CD1c-positive myeloid dendritic cell (primary cell): Measurements from ENCODE around the gene METTL1.
"Not testable (repeated sequence)": the region's sequence is repeated elsewhere in the genome, so short reads cannot be mapped to it uniquely, and the experiment has no call there.

Experiments used
- DNase-seq: peaks from one replicate; pipeline ENCODE4 v3.0.0-alpha.2; 2016; ENCODE audit errors: extremely low spot score

METTL1 gene

DNA sequence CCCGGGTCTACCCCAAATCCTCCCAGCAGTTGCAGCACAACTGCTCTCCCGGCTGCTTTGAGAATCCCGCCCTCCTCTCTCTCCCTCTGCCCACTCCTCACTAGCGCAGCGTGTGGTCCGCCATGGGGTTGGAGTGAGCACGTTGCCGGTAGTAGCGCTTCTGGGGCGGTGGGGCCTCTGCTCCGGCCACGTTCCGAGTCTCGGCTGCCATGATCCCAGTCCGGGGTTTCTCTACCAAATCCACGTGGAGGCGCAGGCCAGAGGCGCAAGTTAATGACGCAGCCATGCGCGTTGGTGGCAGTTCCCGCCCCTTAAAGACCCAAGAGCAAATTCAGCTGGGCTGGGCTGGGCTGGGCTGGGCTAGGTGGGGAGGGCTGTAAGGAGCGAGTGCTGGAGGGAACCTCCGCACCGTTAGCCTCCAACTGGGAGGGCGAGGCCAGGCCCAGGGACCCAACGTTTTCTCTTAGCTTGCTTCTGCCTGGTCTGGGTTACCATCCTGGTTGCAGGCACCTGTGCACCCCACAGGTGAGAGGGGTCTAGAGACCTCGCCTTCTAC, at the start of gene METTL1:
METTL1 (minus strand) TSS at position 233 of the 556 bp plus-strand sequence; CDS start at position 211, 22 bp downstream.
- peak; percentile 97 for DNase-seq

DNA sequence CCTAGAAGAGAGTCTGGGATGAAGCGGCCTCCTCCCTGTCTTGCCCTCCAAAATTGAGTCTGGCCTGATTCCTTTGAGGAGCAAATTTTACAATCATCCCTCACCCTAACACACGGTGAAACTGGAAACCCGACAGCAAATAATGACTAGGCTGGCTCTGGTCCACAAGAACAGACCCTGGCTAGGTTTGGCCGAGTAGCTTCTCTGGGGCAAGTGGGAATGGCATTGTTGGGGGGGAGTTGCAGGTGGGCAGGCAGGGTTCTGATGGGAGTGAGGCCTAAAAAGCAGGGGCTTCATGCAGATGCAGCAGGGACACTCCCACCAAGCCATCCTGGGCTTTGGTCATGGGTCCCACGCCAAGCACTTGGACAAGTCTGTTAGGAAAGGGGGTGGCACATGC, 49.1 kb upstream of the METTL1 start:
- DNase-seq, result not testable (repeated sequence)

DNA sequence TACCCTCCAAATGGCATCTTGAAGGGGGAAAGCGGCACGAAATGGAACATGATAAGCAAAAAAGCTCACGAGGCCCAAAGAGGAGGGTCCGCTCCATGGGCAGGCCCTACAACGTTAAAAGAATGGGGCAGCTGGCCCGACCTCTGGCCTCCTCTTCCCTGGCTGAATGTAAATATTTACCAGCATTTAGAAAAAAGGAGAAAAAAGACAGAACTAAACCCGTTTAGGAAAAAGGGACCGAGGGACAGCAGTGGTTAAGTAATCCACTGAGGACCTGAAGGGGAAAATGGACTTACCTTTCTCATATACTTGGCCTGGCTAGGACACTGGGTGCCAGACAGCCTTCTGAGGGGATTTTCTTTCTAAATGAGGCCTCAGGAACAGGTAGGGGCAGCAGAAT, 48.2 kb upstream of the METTL1 start:
- DNase-seq, result not testable (repeated sequence)

DNA sequence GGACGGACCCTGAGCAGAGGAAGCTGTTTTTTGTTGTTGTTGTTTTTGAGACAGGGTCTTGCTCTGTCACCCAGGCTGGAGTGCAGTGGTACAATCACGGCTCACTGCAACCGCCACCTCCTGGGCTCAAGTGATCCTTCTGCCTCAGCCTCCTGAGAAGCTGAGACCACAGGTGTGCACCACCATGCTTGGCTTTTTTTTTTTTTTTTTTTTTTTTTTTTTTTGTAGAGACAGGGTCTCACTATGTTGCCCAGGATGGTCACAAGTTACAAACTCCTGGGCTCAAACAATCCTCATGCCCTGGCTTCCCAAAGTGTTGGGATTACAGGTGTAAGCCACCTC, 46.1 kb upstream of the METTL1 start:
- not testable (repeated sequence) for DNase-seq

DNA sequence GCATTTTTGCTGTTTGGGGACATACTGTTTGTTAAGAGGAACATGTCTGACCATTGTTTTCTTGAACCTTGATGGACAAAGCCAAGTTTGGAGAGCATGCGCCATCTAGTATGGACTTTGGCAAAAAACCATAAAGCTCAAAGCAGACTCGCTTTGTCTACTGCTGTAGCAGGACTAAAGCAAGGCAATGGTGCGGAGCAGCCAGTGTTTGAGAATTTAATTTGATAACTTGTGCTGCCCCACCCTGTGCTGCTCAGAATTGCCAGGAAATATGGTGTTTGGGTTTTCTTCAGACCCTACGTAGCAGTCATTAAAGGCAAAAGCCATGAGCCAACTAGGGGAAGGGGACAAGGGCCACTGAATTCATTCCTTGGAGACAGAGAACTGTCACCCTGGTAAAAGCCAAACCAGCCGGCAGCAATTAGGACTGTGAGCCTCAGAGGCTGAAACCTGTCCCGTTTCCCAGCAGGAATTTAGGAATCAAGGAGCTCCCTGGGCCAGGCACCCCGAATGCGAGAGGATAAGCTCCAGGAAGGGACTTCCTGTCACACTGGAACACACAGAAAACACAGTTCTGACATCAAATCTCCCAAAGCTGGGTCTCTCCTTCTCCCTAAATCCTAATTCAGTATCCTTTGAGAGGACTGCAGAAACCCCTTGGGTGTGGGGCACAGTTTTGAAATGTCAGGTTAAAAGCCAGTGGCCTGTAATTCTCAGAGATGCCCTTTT, 45.5 kb upstream of the METTL1 start:
- no peak for DNase-seq

DNA sequence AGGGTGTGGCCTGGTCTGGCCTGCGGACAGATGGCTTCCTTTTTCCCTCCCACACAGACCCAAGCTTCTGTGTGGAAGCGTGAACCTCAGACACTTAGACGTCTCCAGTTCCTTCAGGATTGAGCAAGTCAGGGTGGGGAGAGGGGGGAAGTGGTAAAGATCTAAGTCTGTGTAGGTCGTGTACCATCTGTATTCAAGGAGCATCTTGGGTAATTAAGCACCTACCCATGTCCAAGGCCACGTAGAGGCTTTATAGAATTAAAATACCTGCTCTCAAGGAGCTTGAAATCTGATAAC, 44.9 kb upstream of the METTL1 start:
- DNase-seq, result peak; percentile 87

DNA sequence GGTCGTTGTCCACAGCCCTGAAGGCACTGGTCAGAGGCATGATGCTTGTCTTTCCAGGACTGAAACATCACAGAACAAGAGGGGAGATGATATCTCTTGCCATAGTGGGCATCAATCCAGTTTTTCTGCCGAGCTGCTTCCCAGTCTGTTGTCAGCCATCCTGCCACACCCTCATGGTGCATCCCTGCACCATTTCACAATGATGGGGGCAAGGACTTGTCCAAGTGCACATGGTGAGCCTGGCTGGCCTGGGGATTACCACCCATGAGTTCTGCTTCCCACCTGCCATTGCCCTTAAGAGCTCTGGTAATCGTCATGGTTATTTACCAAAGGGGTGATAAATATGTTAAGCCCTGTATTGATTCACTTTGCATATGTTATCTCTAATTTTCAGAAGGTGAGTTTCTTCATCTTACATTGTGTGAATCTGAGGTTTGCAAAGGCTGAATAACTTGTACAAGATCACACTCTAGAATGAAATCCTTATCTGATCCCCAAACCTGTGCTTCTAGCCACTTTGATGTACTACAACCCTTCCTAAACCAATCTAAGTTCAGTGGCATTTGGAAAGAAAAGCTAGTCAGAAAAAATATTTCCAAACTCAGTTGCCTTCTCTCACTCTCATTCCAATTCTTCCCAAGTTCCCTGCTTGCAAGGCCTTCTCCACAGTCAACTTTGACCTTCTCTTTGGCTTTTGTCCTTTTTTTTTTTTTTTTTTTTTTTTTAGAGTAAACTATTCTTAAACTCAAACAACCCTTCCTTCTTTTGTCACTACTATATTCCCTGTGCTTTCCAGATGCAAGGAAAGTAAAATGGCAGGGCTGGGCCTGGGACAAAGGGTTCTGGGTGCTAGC, 44.3 kb upstream of the METTL1 start:
- no peak for DNase-seq

DNA sequence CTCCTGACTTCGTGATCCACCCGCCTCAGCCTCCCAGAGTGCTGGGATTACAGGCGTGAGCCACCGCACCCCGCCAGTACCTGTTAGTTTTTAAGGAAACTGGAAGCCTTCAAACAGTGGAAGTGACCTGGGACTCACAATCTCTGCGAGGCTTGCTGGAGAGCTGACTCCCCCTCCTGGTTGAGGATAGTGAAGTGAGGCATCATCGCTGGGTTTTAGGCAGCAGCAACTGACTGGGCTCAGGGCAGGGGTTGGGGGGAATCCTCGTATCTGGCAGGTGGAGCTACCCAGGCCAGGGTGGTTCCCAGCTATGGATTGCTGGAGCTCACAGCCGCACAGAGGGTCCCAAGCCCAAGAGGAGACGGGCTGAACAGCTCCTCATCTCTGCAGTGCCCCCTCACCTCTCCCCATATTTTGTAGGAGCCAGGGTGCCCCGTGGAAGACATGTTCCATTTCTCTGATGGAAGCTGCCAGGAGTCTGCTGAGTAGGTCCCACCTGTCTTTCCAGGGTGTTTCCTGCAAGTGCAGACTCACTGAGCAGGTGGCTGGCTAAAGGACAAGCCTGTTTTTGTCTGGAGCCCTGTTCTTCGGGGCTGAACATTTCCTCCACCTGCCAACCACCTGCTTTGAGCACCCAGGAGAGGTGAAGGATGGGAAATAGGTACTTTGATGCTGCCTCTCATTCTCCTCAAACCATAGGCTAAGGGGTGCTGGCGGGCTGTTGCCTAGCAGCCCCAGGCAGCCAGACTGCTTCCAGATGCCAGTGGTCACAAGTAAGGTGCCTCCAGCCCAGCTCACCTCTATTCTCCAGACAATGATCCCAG, 43.5 kb upstream of the METTL1 start:
- no peak for DNase-seq

DNA sequence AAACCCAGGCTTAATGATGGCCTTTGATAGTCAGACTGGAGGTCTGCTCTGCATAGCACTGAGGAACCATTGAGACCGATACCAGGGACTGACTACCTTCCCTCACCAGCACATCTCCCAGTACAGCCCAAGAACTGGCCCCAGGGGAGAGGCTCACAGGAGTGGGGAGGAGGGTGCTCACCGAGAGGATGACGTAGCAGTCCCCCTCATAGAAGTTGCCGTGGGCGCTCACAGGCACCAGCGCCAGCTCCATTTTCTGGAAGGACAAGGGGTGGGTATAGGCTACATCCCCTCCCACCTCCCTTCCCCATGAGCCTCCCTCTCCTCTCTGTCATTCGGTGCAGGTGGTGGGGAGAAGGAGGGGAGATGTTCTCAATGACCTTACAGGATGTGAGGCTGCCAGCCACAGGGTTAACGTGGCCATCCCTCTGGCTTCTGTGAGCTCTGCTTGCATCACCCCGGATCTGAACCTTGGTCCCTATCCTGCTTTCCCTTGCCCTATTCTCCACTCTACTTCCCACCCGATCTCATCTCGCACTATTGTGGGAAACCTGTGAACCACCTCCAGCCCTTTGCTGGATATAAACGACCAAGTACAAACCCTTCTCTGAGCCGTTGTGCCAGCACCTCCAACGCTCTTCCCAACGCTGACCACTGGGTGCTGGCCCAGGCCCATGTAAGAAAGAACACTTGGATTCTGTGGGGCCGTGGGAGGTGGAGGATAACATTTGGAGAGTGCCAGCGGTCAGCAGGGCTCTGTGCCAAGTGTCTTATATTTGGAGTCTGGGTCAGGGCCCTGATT, 42.3 kb upstream of the METTL1 start:
- DNase-seq, result no peak

DNA sequence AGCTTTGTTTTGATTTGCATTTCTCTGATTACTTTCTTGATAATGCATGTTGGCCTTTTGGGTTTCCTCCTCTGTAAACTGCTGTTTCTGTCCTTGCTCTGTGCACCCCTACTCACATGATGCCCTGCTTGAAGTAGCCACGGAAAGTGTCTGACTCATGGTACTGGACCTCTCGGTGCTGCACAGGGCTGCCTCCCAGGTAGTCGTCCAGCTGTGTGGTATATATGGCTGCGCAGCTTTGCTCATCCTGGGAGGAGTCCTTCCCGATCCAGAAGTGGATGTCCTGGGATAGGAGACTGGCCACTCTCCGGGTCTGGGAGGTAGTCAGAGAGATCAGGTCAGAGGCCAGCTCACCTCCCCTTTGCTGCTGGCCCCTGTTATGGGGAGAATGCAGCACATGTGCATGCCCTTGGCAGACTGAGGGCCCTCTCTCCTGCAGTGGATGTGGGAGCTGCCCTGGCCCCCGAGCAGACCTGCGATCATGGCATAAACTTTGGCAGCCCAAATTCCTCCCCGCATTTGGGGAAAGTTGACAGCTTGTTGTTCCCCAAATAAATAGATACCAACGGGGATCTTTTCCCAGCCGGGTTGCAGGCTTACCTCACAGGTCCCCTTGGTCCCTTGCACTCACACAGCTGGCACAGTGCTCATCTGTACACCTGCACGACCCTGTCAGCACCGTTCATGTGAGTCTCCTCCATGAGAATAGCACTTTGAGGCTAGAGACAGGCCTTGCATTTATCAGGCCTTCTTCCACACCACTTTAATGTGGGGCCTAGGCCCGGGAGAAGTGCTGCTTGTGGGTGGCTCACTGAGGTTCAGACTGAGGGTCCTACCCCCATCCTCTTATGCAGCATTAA, 41.4 kb upstream of the METTL1 start:
- no peak for DNase-seq

DNA sequence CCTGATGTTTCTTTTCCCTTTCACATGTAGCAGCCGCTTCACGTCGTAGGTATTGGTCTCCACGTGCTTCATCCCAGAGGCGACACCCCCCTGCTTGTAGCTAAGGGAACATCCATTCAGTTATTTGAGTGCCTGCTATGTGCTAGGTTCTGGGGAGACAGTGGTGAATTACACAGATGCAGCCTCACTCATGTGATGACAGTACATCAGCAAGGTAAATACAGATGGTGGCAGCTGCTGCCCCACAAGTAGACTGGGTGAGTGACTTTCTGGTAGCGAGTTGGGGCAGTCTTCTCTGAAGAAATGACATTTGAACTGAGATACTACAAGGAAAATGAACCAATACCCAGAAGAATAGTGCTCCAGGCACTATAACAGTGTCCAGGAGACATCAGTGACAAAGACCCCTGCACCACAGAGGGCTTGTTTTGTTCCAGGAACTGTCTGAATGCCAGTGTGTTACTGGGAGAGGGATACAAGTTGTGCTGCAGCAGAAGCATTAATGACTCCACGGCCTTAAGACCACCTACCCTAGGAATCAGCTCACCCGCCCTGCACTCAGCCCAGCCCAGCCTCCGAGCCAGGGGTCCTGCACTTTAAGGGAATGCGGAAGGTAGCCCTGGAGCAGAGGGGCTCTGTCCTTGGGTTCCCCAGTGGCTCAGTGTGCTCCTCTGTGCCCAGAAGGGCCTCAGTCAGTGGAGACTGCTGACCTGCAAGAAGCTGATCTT, 39.3 kb upstream of the METTL1 start:
- DNase-seq, result no peak

DNA sequence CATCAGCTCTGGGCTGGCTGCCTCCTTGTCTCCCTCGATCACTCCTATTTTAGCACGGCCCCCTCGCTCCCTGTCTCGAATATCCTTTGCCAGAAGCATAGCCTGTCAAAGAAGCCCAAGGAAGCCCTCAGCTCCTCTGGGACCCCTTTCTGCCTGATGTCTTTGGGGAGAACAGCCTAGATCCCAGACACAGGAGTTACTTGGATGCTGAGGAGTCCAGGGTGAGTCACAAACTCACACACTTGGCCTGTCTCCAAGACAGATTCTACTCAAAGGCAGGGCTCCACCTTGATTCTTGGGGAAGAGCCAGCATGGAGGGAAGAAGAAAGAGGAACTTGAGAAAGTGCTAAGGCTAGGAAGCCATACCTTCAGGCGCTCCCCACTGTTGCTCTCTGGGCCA, 38.5 kb upstream of the METTL1 start:
- no peak for DNase-seq

DNA sequence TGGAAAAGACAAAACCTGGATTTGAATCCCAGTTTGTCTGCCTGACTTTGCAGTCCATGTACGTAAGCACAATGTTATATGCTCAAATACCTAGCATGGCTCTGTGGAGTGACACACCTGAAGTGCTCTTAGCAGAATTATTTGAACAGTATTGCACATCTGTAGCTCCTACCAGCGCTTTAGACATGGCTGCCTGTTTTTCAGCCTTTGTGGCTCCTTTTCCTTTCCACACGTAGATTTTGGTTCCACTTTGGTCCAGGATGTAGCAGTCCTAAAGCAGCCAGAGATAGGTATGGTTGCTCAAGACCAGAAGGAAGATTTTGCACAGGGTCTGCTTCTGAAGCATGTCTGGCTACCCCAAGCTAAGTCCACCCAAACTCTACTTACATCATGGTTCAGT, 37.5 kb upstream of the METTL1 start:
- no peak for DNase-seq

DNA sequence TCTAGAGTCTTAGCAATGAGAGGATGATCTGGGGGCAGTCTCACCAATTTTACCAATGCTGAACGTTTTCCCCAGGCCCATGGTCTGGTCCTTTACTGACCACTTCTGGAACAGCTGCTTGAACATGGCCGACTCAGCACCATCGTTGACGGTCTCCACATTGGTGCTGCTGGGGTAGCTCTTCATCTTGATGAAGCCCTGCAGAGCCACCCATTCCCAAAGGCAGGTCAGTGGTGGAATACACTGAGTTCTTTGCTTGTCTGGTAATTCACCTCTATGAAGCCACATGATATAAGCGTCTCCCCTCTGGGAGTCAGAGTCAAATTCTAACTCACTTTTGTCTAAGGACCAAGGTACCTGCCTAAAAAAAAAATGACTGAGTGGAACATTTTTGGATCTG, 36.4 kb upstream of the METTL1 start:
- no peak for DNase-seq

DNA sequence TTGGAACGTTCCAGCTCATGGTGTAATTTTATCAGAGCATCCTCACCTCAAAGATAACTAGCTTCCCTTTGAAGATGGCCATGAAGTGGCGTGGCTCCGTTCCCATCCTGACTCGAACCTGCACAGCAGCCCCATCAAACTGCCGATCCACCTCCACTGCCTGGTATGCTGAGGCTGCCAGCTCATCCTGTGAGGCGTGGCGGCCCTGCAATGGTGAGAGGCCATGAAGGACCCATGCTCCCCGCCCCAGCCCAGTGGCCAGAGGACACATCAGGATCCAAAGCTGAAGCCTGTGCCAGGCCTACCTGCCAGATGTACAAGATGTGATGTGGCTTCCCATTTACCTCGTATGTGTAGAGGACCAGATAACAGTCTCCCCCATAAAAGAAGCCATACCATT, 35.4 kb upstream of the METTL1 start:
- no peak for DNase-seq

DNA sequence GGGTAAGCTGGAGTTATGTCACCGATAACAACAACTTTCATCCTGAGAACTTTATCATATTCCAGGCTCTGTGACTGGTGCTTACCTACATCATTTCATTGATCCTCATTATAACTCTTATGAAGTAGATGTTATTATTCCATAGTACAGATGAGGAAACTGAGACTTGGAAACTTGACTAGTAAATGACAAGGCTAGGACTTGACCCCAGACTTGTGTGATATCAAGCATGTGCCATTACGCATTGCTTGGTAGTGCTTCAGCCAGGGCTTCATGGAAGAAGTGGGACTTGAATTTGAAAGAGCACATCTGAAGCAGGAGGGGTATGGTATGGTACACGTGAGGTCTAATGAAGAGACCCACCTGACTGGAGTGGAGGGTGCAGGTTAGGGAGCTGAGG, 34.8 kb upstream of the METTL1 start:
- no peak for DNase-seq

DNA sequence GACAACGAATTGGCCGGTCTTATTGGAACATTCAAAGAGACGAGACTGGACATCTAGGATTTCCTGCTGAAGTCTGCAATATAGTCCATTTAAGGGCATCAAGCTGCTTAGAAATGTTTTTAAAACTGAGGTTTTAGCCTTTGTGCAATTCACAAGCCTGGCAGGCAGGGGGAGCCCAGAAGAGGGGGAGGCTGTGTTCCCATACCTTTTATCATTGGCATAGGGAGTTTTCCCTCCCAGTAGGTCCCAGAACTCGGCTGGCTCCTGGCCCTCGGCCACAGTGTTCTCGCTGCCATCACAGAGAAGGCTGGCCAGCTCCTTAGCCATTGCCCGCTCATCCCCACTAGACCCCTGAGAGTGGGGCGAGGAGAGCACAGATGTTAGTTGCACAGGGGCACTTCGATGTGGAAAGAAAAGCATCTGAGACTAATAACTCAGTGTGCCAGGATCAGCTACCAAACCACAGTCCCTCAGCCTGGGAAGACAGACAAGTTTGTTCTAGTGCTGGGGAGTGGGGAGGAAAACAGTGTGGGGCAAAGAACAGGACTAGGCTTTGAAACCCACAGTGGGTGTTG, 31.5 kb upstream of the METTL1 start:
- DNase-seq, result peak; percentile 33

DNA sequence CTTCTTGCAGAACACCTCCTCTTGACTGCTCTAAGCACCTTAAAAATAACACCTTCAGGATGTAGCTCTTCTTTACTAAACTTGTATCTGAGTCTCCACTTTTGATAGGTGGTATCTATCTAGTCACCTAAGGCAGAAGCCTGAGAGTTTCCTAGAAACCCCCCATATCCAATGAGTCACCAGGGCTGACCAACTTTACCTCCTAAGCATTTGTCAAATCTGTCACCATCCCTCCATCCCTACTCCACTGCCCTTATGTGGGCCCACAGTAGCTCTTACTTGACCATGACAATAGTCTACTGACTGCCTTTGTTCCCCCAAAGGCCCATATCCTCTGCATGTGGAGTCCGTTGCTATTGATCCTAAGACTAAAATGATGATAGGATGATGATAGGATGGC, 30.7 kb upstream of the METTL1 start:
- DNase-seq, result no peak

DNA sequence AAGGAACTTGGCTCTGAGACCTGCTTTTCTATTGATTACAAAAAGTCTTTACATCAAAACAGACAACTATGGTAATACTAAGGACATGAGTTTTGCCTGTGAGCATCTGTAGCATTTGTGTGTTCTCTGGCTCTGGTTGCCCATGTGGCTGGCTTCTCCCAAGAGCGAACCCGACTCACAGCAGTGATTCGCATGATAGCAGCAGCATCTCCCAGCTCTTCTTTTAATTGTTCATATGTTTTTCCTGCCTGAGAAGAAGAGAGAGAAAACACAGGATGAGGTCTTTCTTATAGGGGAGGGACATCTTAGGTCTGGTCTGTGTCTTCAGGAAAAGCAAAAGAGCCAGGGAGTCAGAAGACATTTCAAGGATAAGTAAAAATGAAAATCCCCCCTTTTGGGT, 29.1 kb upstream of the METTL1 start:
- no peak for DNase-seq
